ENCODE data around the gene CHRND.
"Not testable (repeated sequence)": the region's sequence is repeated elsewhere in the genome, so short reads cannot be mapped to it uniquely, and the experiment has no call there.

CHRND gene

DNA sequence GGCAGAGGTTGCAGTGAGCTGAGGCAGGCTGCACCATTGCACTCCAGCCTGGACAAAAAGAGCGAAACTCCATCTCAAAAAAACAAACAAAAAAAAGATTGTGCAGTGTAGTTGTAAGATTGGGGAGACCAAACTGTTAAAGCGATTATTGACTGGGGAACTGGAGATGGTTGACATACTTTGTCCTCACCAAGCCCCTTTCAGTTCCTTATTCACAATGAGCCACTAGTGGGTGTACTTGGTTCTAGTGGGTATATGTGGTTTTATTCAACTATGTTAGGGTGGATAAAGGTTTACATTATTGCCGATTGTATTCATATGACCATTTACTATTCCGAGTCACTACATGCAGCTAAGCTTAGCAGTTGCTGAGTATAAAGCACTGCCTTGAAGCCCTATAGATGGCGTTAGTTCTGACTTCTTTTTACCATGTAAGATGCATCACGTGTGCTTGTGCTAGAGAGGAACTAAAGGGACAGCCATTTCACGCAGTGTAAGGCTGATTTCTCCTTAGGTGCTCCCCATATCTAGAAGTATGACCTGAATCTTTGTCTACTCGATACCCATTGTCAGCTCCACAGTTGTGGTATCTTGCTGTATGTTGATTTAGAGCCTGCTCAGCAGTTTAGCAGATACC is 36.7 kb downstream of the CHRND start:
- Histone ChIP-seq H3K4me3 (ENCODE audit: low read depth in 1 of 2, low read length in 2 of 2) (no peak overlapping the region), H3K9ac (ENCODE audit: low read depth in 1 of 2, low read length in 2 of 2) (no peak overlapping the region), H3K27ac (ENCODE audit: low read depth, low read length) (no peak overlapping the region), H3K27me3 (ENCODE audit: control insufficient read depth in 1 of 2, insufficient read depth in 2 of 2, low read length in 2 of 2) (no peaks in the 10 kb centered on the region), H3K36me3 (ENCODE audit: control insufficient read depth in 1 of 2, insufficient read depth in 2 of 2, low read length in 2 of 2) (peaks cover 35 to 81% of the 10 kb centered on the region in 2 donors), H3K9me3 (ENCODE audit: control insufficient read depth in 1 of 2, low read length in 2 of 2) (no peaks in the 10 kb centered on the region), H3K4me1 (ENCODE audit: control insufficient read depth in 1 of 2, insufficient read depth in 2 of 2, low read length in 2 of 2) (no peaks in the 10 kb centered on the region)

DNA sequence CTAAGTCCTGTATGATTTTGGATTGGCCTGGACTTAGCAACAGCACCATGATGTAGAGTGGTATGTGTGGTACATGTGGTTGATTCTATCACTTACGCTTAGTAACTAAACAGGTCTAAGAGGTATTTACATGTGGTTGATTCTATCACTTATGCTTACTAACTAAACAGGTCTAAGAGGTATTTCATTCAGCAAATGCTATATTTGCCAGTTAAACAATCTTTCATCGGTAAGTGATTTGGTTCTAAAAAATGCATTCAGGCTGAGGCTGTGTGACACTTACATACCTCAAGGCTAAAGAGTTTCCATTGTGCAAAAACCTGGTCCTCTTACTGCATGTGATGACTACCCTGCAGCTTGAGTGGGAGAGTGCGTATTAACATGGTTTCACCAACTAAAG is 37.6 kb downstream of the CHRND start:
- Histone ChIP-seq H3K27ac (ENCODE audit: low read depth, low read length) (no peak overlapping the region), H3K9ac (ENCODE audit: low read depth in 1 of 2, low read length in 2 of 2) (no peak overlapping the region), H3K4me1 (ENCODE audit: control insufficient read depth in 1 of 2, insufficient read depth in 2 of 2, low read length in 2 of 2) (no peaks in the 10 kb centered on the region), H3K4me3 (ENCODE audit: low read depth in 1 of 2, low read length in 2 of 2) (no peak overlapping the region), H3K9me3 (ENCODE audit: control insufficient read depth in 1 of 2, low read length in 2 of 2) (no peaks in the 10 kb centered on the region), H3K36me3 (ENCODE audit: control insufficient read depth in 1 of 2, insufficient read depth in 2 of 2, low read length in 2 of 2) (peaks cover 39 to 85% of the 10 kb centered on the region in 2 donors), H3K27me3 (ENCODE audit: control insufficient read depth in 1 of 2, insufficient read depth in 2 of 2, low read length in 2 of 2) (no peaks in the 10 kb centered on the region)

DNA sequence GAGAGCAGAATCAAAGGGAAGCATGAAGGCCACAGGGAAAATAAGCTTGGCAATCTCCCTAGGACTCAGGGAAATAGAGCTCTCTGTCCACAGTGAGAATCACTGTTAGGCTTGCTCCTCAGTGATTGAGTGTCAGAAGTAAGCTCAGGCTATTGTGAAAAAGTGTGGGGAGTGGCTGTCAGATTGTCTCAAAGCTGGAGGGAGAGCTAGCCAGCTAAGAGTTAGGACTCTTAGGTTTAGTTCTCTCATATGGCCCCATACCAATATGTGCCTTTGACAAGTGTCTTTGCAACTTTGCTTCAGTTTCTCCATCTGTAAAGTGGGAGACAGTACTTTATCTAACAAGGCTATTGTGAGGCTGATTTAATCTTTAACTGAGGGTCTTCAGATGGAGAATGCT is 41.8 kb downstream of the CHRND start:
- peaks cover 0 to 2% of the 10 kb centered on the region in 2 donors for H3K4me1 ChIP-seq (ENCODE audit: control insufficient read depth in 1 of 2, insufficient read depth in 2 of 2, low read length in 2 of 2)
- no peaks in the 10 kb centered on the region for H3K9me3 ChIP-seq (ENCODE audit: control insufficient read depth in 1 of 2, low read length in 2 of 2)
- H3K36me3 ChIP-seq (ENCODE audit: control insufficient read depth in 1 of 2, insufficient read depth in 2 of 2, low read length in 2 of 2): peaks cover 56 to 88% of the 10 kb centered on the region in 2 donors
- H3K9ac ChIP-seq (ENCODE audit: low read depth in 1 of 2, low read length in 2 of 2): no peak overlapping the region
- H3K27ac ChIP-seq (ENCODE audit: low read depth, low read length): no peak overlapping the region
- no peak overlapping the region for H3K4me3 ChIP-seq (ENCODE audit: low read depth in 1 of 2, low read length in 2 of 2)
- H3K27me3 ChIP-seq (ENCODE audit: control insufficient read depth in 1 of 2, insufficient read depth in 2 of 2, low read length in 2 of 2): no peaks in the 10 kb centered on the region

DNA sequence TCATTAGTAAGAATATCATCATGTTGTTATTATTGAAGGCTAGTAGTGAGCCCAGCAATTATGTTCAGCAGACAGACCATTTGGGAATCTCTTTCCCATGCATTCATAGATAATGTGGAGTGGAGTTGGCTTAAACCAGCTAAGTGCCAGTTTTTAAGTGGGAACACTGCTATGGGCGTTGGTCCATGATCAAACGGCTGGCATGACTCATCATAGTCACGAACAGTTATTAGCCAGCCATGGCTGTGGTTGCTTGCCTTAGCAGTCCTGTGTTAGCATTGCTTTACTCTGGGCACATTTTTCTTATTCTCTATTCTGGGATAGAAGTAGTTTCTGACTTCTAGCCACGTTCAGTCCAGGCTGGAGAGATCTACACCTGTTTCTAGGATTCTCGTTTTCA is 42.2 kb downstream of the CHRND start:
- no peak overlapping the region for H3K27ac ChIP-seq (ENCODE audit: low read depth, low read length)
- peaks cover 59 to 88% of the 10 kb centered on the region in 2 donors for H3K36me3 ChIP-seq (ENCODE audit: control insufficient read depth in 1 of 2, insufficient read depth in 2 of 2, low read length in 2 of 2)
- H3K4me1 ChIP-seq (ENCODE audit: control insufficient read depth in 1 of 2, insufficient read depth in 2 of 2, low read length in 2 of 2): peaks cover 0 to 5% of the 10 kb centered on the region in 2 donors
- H3K4me3 ChIP-seq (ENCODE audit: low read depth in 1 of 2, low read length in 2 of 2): no peak overlapping the region
- no peaks in the 10 kb centered on the region for H3K27me3 ChIP-seq (ENCODE audit: control insufficient read depth in 1 of 2, insufficient read depth in 2 of 2, low read length in 2 of 2)
- no peaks in the 10 kb centered on the region for H3K9me3 ChIP-seq (ENCODE audit: control insufficient read depth in 1 of 2, low read length in 2 of 2)
- H3K9ac ChIP-seq (ENCODE audit: low read depth in 1 of 2, low read length in 2 of 2): no peak overlapping the region

DNA sequence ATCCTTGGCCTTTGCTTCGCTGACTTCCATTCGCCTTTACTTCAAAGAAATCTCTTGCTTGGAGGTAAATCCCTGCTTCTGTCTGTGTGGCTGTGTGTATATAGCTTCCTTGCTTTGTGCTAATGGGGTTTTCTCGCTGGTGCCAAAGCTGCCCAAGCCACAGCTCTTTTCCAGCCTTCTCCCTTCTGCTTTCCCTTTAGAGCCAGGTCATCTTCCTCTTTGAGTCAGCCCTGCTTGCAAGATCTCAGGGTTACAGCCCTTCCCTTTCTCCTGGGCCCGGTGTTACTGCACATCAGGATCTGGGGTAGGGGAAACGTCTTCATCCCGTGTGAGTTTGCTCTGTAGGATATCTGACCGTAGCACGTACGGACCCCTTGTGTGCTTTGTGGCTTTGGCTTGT is 43.6 kb downstream of the CHRND start:
- H3K36me3 ChIP-seq (ENCODE audit: control insufficient read depth in 1 of 2, insufficient read depth in 2 of 2, low read length in 2 of 2): peaks cover 57 to 89% of the 10 kb centered on the region in 2 donors
- H3K4me1 ChIP-seq (ENCODE audit: control insufficient read depth in 1 of 2, insufficient read depth in 2 of 2, low read length in 2 of 2): peaks cover 0 to 5% of the 10 kb centered on the region in 2 donors
- no peaks in the 10 kb centered on the region for H3K27me3 ChIP-seq (ENCODE audit: control insufficient read depth in 1 of 2, insufficient read depth in 2 of 2, low read length in 2 of 2)
- H3K27ac ChIP-seq (ENCODE audit: low read depth, low read length): no peak overlapping the region
- H3K9ac ChIP-seq (ENCODE audit: low read depth in 1 of 2, low read length in 2 of 2): no peak overlapping the region
- H3K9me3 ChIP-seq (ENCODE audit: control insufficient read depth in 1 of 2, low read length in 2 of 2): no peaks in the 10 kb centered on the region
- no peak overlapping the region for H3K4me3 ChIP-seq (ENCODE audit: low read depth in 1 of 2, low read length in 2 of 2)

DNA sequence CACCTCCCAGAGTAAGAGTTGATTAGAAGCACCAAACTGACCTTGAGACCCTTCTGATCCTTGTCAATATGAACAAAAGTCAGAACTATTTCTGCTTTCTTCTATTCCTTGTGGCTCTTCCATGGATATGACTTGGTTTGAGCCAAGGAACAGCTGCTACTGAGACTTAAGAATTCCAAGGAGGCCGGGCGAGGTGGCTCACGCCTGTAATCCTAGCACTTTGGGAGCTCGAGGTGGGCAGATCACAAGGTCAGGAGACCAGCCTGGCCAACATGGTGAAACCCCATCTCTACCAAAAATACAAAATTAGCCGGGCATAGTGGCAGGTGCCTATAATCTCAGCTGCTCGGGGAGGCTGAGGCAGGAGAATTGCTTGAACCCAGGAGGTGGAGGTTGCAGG is 44.5 kb downstream of the CHRND start:
- peaks cover 54 to 86% of the 10 kb centered on the region in 2 donors for H3K36me3 ChIP-seq (ENCODE audit: control insufficient read depth in 1 of 2, insufficient read depth in 2 of 2, low read length in 2 of 2)

DNA sequence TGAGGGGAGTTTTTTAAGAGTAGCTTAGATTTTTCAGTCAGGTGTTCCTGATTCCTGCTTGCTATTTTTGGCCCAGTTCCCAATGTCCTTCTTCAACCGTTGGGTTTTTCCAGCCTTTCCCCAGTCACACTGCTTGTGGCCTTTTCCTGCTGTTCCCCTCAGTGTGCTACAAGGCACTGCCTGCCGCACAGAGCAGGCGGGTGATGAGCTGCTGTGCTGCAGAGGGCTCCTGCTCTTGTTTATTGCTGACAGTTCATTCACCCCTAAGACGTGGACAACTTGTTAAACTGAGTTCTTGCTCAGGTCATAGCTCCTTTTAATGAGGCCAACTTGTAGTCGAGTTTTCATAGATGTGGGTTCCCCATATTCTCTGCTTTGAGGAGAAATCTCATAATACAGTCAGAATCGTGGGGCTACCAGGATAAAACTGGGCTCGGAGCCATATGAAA is 45.1 kb downstream of the CHRND start:
- Histone ChIP-seq H3K27ac (ENCODE audit: low read depth, low read length) (no peak overlapping the region), H3K36me3 (ENCODE audit: control insufficient read depth in 1 of 2, insufficient read depth in 2 of 2, low read length in 2 of 2) (peaks cover 54 to 81% of the 10 kb centered on the region in 2 donors), H3K9me3 (ENCODE audit: control insufficient read depth in 1 of 2, low read length in 2 of 2) (no peaks in the 10 kb centered on the region), H3K27me3 (ENCODE audit: control insufficient read depth in 1 of 2, insufficient read depth in 2 of 2, low read length in 2 of 2) (no peaks in the 10 kb centered on the region), H3K4me3 (ENCODE audit: low read depth in 1 of 2, low read length in 2 of 2) (no peak overlapping the region), H3K4me1 (ENCODE audit: control insufficient read depth in 1 of 2, insufficient read depth in 2 of 2, low read length in 2 of 2) (peaks cover 0 to 5% of the 10 kb centered on the region in 2 donors), H3K9ac (ENCODE audit: low read depth in 1 of 2, low read length in 2 of 2) (no peak overlapping the region)

More for the DNA sequence above, 44.5 kb downstream of the CHRND start:
- not testable (repeated sequence) for H3K27me3 ChIP-seq (ENCODE audit: control insufficient read depth in 1 of 2, insufficient read depth in 2 of 2, low read length in 2 of 2); H3K4me3 ChIP-seq (ENCODE audit: low read depth in 1 of 2, low read length in 2 of 2); H3K4me1 ChIP-seq (ENCODE audit: control insufficient read depth in 1 of 2, insufficient read depth in 2 of 2, low read length in 2 of 2); H3K9me3 ChIP-seq (ENCODE audit: control insufficient read depth in 1 of 2, low read length in 2 of 2); H3K27ac ChIP-seq (ENCODE audit: low read depth, low read length); H3K9ac ChIP-seq (ENCODE audit: low read depth in 1 of 2, low read length in 2 of 2)

DNA sequence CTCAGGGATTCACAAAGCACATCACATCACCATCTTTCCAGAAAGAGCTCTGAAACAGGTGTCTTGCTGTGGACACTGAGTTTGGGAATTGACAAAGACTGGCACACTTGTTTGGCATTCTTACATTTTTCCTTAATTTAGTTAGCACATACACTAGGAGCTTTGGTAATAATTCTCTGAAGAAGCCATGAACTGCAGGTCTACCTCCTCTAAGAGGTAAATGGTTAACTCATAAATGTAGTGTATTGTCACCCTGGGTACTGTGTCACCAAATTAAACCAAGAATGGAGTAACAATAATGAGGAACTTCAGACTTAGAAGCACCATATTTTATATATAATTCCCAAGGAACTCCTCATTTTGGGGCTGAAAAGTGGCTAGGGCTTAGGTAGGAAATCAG is 47.1 kb downstream of the CHRND start:
- Histone ChIP-seq H3K27ac (ENCODE audit: low read depth, low read length) (no peak overlapping the region), H3K4me1 (ENCODE audit: control insufficient read depth in 1 of 2, insufficient read depth in 2 of 2, low read length in 2 of 2) (peaks cover 0 to 5% of the 10 kb centered on the region in 2 donors), H3K4me3 (ENCODE audit: low read depth in 1 of 2, low read length in 2 of 2) (no peak overlapping the region), H3K27me3 (ENCODE audit: control insufficient read depth in 1 of 2, insufficient read depth in 2 of 2, low read length in 2 of 2) (no peaks in the 10 kb centered on the region), H3K9me3 (ENCODE audit: control insufficient read depth in 1 of 2, low read length in 2 of 2) (no peaks in the 10 kb centered on the region), H3K9ac (ENCODE audit: low read depth in 1 of 2, low read length in 2 of 2) (no peak overlapping the region), H3K36me3 (ENCODE audit: control insufficient read depth in 1 of 2, insufficient read depth in 2 of 2, low read length in 2 of 2) (peaks cover 39 to 74% of the 10 kb centered on the region in 2 donors)

DNA sequence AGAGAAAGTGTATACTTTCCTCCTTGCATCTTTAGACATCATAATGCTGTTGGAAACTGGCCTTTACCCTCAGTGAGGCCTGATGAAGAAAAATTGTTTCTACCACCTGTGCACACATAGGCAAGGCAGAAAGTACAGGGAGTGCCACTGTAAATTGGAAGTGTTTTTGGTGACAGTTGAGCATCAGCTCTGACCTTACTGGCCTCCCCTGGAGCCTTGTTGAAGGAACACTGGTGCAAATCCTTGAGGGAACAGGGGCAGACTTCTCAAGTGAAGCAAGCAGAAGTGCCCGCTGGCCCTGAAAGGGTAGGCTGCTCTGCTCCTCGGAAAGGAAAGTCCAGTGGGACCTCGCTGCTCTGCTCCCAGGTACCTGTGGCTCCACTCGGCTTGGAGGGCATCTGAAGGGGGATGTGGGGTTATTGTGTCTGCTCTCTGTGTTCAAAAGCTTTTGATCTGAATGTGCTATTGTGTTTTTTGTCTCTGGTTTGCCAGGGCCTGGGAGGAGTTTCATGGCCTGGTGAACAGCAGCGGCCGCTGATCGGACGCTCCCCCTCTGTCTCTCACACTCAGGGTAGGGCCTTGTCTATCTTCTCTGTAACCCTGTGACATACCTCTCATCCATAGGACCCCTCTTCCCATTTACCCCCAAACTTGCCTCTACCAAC is 47.9 kb downstream of the CHRND start:
- H3K27ac ChIP-seq (ENCODE audit: low read depth, low read length): no peak overlapping the region
- no peaks in the 10 kb centered on the region for H3K9me3 ChIP-seq (ENCODE audit: control insufficient read depth in 1 of 2, low read length in 2 of 2)
- peaks cover 32 to 65% of the 10 kb centered on the region in 2 donors for H3K36me3 ChIP-seq (ENCODE audit: control insufficient read depth in 1 of 2, insufficient read depth in 2 of 2, low read length in 2 of 2)
- no peaks in the 10 kb centered on the region for H3K27me3 ChIP-seq (ENCODE audit: control insufficient read depth in 1 of 2, insufficient read depth in 2 of 2, low read length in 2 of 2)
- H3K4me3 ChIP-seq (ENCODE audit: low read depth in 1 of 2, low read length in 2 of 2): no peak overlapping the region
- no peak overlapping the region for H3K9ac ChIP-seq (ENCODE audit: low read depth in 1 of 2, low read length in 2 of 2)
- peaks cover 0 to 5% of the 10 kb centered on the region in 2 donors for H3K4me1 ChIP-seq (ENCODE audit: control insufficient read depth in 1 of 2, insufficient read depth in 2 of 2, low read length in 2 of 2)

DNA sequence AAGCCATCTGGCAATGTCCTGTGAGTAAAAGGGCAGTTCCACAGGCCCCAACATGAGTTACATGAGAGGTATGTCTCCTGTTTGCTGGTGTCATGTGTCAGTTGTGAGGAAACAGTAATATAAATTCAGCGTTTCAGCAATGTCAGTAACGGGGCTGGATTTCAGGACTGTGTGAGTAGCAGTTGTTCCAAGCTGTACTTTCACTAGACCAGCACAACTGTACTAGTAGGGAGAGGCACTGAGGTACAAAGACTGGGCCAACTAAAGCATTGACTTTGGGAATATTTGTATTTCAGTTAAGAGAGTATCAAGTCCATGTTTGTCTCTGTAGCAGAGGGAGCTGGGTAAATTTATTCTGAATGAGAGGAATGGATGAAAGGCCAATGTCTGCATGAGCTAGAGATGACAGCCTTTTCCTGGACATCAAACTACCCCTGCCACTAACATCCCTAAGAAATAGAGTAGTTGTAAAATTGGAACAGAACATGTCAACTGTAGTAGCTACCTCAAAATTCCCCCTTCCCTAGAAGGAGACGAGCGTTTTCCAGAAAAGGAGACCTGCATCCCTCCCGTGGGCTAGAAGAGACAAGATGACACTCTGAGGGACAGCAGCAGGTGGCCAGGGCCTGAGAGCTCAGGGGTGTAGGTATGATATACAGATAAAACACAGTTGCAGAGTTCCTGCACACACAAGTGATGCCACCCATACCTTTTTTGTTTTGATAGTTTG is 48.9 kb downstream of the CHRND start:
- Histone ChIP-seq H3K9ac (ENCODE audit: low read depth in 1 of 2, low read length in 2 of 2) (no peak overlapping the region), H3K27ac (ENCODE audit: low read depth, low read length) (no peak overlapping the region), H3K36me3 (ENCODE audit: control insufficient read depth in 1 of 2, insufficient read depth in 2 of 2, low read length in 2 of 2) (peaks cover 23 to 56% of the 10 kb centered on the region in 2 donors), H3K4me1 (ENCODE audit: control insufficient read depth in 1 of 2, insufficient read depth in 2 of 2, low read length in 2 of 2) (peaks cover 0 to 10% of the 10 kb centered on the region in 2 donors), H3K9me3 (ENCODE audit: control insufficient read depth in 1 of 2, low read length in 2 of 2) (no peaks in the 10 kb centered on the region), H3K4me3 (ENCODE audit: low read depth in 1 of 2, low read length in 2 of 2) (no peak overlapping the region), H3K27me3 (ENCODE audit: control insufficient read depth in 1 of 2, insufficient read depth in 2 of 2, low read length in 2 of 2) (no peaks in the 10 kb centered on the region)

All from duodenal mucosa (tissue), 2 donors.